22Rv1 (cell line): ENCODE data around the gene CDC42EP1.
A peak's percentile ranks its signal among the peaks of the same experiment; 100 is the strongest.

ENCODE experiments used
- H3K27ac ChIP-seq: fragments of 450-650 bp; 2 replicates; pipeline ENCODE4 v1.5.1; 2017
- CTCF ChIP-seq: fragments of 450-650 bp; IDR thresholded peaks from 2 replicates; pipeline ENCODE4 v1.5.1; 2017; ENCODE audit warnings: mild to moderate bottlenecking
- ZFX ChIP-seq: fragments of 450-650 bp; IDR thresholded peaks from 2 replicates; pipeline ENCODE4 v1.6.1; 2017; ENCODE audit warnings: antibody characterized with exemption, borderline replicate concordance

The CDC42EP1 gene

GRCh38 chr22:37557321-37558001 lies 2.8 kb upstream of the CDC42EP1 start:
- TF ChIP-seq CTCF (no peak), ZFX (no peak)
- H3K27ac ChIP-seq: no peak overlapping the region

DNA sequence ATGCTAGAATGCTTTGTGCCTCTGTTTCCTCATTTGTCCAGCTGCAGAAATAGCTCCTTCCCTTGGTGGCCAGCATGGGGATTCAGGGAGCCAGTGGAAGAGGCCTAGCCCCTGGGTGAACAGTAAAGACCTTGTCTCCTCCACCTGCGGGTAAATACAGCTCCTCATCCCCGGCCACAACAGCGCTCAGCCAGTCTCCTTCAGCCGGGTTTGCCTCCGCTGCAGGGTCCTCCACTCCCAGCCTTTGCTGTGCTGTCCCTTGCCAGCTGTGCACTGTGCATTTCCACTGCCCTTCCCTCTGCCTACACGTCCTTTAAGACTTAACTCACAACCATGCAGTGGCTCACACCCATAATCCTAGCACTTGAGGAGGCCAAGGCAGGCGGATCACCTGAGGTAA lies 1.5 kb upstream of the CDC42EP1 start:
- no peak for TF ChIP-seq ZFX
- no peak for TF ChIP-seq CTCF
- no peak overlapping the region for H3K27ac ChIP-seq

DNA sequence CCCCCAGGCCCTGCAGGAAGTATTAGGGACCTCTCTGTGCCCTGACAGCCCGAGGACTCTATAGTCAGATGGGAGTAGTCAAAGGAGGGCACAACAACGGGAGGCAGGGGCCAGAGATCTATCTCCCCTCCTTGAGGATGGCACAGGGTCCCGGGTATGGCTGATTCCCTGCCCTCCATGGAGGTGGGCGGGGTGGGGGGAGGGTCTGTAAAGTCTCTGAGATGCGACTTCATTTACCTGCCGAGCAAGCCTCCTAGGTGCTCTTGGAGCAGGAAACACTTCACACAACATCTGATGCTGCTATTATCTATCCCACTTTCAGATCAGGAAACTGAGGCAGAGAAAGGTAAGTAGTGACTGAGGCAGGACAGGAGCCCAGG lies 769 bp upstream of the CDC42EP1 start:
- no peak overlapping the region for H3K27ac ChIP-seq
- TF ChIP-seq CTCF: no peak
- TF ChIP-seq ZFX: no peak

DNA sequence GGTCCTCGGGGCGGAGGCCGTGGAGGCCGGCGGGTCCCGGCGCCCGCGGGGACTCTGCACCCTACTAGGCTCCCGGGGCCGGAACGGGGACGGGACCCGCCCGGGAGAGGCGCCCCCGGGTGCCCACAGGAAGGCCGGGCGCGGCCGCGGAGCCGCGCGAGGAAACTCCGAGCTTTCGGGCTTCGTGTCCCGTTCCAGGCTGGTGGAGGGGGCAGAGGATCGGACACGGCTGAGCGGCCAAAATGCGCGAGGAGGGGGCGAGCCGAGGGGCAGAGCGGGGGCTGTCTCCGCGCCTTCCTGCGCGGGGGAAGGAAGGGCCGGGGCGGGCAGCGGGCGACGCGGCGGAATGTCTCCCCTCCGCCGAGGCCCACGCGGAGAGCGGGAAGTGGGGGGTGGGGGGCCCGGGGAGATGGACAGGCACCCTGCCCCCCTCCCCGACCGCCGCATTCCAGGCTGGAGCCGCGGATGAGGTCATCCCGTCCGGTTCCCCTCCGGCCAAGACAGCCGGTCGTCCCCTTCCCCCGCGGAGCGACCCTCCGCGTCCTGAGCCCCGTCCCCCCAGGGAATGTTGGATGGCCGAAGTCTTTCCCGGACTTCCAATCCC lies 430 bp downstream of the CDC42EP1 start:
- peak overlapping the region; percentile 86 for H3K27ac ChIP-seq
- TF ChIP-seq ZFX (no peak), CTCF (0 out of 2 replicates have a peak, but pooled peaks have one; percentile 8)

DNA sequence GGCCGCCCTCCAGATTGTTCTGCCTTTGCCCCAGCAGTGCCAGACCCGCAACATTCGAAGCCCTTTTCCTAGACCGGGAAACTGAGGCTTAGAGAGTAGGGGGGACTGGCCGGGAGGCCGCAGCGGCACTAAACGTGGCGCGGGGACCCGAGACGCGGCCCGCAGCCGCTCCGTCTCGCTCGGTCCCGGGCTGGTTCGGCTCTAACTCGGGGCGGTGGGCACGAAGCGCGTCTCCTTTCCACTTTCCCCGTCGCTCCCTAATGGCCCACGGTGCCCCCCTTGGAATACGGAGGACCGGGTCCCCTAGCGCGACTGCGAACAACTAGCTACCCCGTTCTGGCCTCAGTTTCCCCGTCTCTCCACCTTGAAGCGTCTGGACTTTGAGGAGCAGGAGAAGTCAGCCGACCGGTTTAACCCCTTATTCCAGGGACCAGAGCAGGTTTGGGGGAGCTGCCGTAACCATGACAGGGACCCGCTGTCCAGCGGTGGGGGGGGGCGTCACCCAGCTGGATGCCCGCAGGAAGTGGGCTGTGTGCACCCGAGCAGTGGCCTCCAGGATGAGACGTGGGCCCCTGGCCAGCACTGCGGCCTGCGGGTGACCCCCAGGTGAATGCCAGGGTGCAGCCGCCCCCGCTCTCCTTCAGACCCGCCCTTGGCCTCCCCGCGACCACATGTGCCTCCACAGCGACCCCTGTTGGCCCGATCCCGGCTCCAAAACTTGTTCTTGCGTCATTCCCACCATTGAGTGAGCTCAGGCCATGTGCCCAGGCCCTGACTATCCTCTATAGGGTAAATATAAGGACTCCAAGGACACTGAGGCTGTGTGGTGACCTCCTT lies 1.1 kb downstream of the CDC42EP1 start:
- TF ChIP-seq ZFX: no peak
- peak; percentile 92 for TF ChIP-seq CTCF
- peak overlapping the region; percentile 86 for H3K27ac ChIP-seq

- H3K27ac ChIP-seq: peak overlapping the region; percentile 86
- TF ChIP-seq ZFX (no peak), CTCF (peak; percentile 54)
These were observed 2.0 kb downstream of the CDC42EP1 start for GRCh38 chr22:37562049-37562875.
